Activated CD4-positive, alpha-beta T cell treated with anti-CD3 and anti-CD28 coated beads, Interleukin-2, amount 10 ng/mL, durations not matched to agents 7 days and 5 days (primary cell): ENCODE data around the gene IQSEC3. TPM values are rescaled to one million over a fixed set of nuclear protein-coding genes. Genes with fewer than 3 reads are reported as not detected.

Experiments
- CTCF ChIA-PET: fragments of 350-600 bp; sonication (Branson Sonifier 250); formaldehyde crosslinking; loops from one replicate; lab custom pipeline; 2021; ENCODE audit warnings: antibody characterized with exemption; lab: Charles Lee
- POLR2A ChIA-PET: fragments of 350-600 bp; sonication (Branson Sonifier 250); formaldehyde crosslinking; loops from one replicate; lab custom pipeline; 2021; ENCODE audit warnings: antibody characterized with exemption; lab: Charles Lee
- DNase-seq: peaks from one replicate; pipeline ENCODE4 v3.0.0-alpha.2; 2020
- H3K27ac Mint-ChIP-seq: one replicate; pipeline ENCODE4 v1.8.0; 2021; ENCODE audit warnings: mild to moderate bottlenecking, moderate library complexity, mixed read lengths
- H3K27me3 Mint-ChIP-seq: one replicate; pipeline ENCODE4 v1.8.0; 2021; ENCODE audit warnings: mixed read lengths
- H3K36me3 Mint-ChIP-seq: one replicate; pipeline ENCODE4 v1.8.0; 2021; ENCODE audit warnings: low read depth, mixed read lengths
- H3K4me1 Mint-ChIP-seq: one replicate; pipeline ENCODE4 v1.8.0; 2021; ENCODE audit warnings: mixed read lengths
- H3K4me3 Mint-ChIP-seq: one replicate; pipeline ENCODE4 v1.8.0; 2021; ENCODE audit warnings: mild to moderate bottlenecking, moderate library complexity, mixed read lengths
- H3K9me3 Mint-ChIP-seq: one replicate; pipeline ENCODE4 v1.8.0; 2021; ENCODE audit warnings: mixed read lengths
- total RNA-seq, 2 experiments: library from RNA; stranded (reverse); gene quantifications; one replicate each; pipeline ENCODE4 v1.2.3, GENCODE V29; 2021

IQSEC3 gene
- total RNA-seq, 2 experiments from 2014 or later, result not detected

GRCh38 chr12:101969-102878 is 35.7 kb downstream of the IQSEC3 start:
- no peaks in the 10 kb centered on the region for H3K36me3 Mint-ChIP-seq
- ChIA-PET POLR2A (no interaction called here), CTCF (no interaction called here)
- no peak for DNase-seq
- H3K9me3 Mint-ChIP-seq, result peaks cover 6% of the 10 kb centered on the region
- peaks cover 5% of the 10 kb centered on the region for H3K27me3 Mint-ChIP-seq
- H3K4me1 Mint-ChIP-seq, result peaks cover 4% of the 10 kb centered on the region
- no peak overlapping the region for H3K27ac Mint-ChIP-seq
- no peak overlapping the region for H3K4me3 Mint-ChIP-seq

GRCh38 chr12:102879-103168 is 36.3 kb downstream of the IQSEC3 start:
- ChIA-PET POLR2A (no interaction called here), CTCF (no interaction called here)
- H3K27me3 Mint-ChIP-seq, result peaks cover 5% of the 10 kb centered on the region
- H3K4me1 Mint-ChIP-seq, result peaks cover 4% of the 10 kb centered on the region
- DNase-seq, result no peak
- H3K4me3 Mint-ChIP-seq, result no peak overlapping the region
- H3K9me3 Mint-ChIP-seq, result peaks cover 6% of the 10 kb centered on the region
- no peaks in the 10 kb centered on the region for H3K36me3 Mint-ChIP-seq
- no peak overlapping the region for H3K27ac Mint-ChIP-seq

- DNase-seq, result no peak
- H3K27me3 Mint-ChIP-seq, result peaks cover 5% of the 10 kb centered on the region
- no peak overlapping the region for H3K4me3 Mint-ChIP-seq
- peaks cover 4% of the 10 kb centered on the region for H3K4me1 Mint-ChIP-seq
- no peaks in the 10 kb centered on the region for H3K36me3 Mint-ChIP-seq
- no peak overlapping the region for H3K27ac Mint-ChIP-seq
- CTCF ChIA-PET, result no interaction called here
- POLR2A ChIA-PET, result no interaction called here
- peaks cover 6% of the 10 kb centered on the region for H3K9me3 Mint-ChIP-seq
These were observed 36.8 kb downstream of the IQSEC3 start for GRCh38 chr12:103169-103981.

- Mint-ChIP-seq H3K27ac (no peak overlapping the region), H3K4me3 (no peak overlapping the region), H3K4me1 (peaks cover 8% of the 10 kb centered on the region), H3K36me3 (no peaks in the 10 kb centered on the region), H3K27me3 (peaks cover 4% of the 10 kb centered on the region), H3K9me3 (peaks cover 6% of the 10 kb centered on the region)
- no peak for DNase-seq
- POLR2A ChIA-PET, result no interaction called here
- CTCF ChIA-PET, result no interaction called here
These were observed 38.0 kb downstream of the IQSEC3 start for GRCh38 chr12:104551-105081.

GRCh38 chr12:105696-106095 is 39.1 kb downstream of the IQSEC3 start:
- ChIA-PET CTCF (interaction anchor here (0.9 to 1.4 kb wide), 2 partner anchors 11 to 18 kb away, joined by 3 read pairs; no protein-coding TSS in a partner anchor), POLR2A (no interaction called here)
- no peak for DNase-seq
- H3K27me3 Mint-ChIP-seq, result peaks cover 8% of the 10 kb centered on the region
- no peaks in the 10 kb centered on the region for H3K36me3 Mint-ChIP-seq
- no peak overlapping the region for H3K27ac Mint-ChIP-seq
- no peak overlapping the region for H3K4me3 Mint-ChIP-seq
- peaks cover 13% of the 10 kb centered on the region for H3K4me1 Mint-ChIP-seq
- H3K9me3 Mint-ChIP-seq, result peaks cover 6% of the 10 kb centered on the region

GRCh38 chr12:106118-106591 is 39.6 kb downstream of the IQSEC3 start:
- no peak for DNase-seq
- POLR2A ChIA-PET, result no interaction called here
- CTCF ChIA-PET, result interaction anchor here (0.9 to 1.4 kb wide), 2 partner anchors 11 to 18 kb away, joined by 3 read pairs; no protein-coding TSS in a partner anchor
- no peak overlapping the region for H3K27ac Mint-ChIP-seq
- H3K4me3 Mint-ChIP-seq, result no peak overlapping the region
- H3K4me1 Mint-ChIP-seq, result peaks cover 13% of the 10 kb centered on the region
- peaks cover 8% of the 10 kb centered on the region for H3K27me3 Mint-ChIP-seq
- H3K36me3 Mint-ChIP-seq, result no peaks in the 10 kb centered on the region
- peaks cover 6% of the 10 kb centered on the region for H3K9me3 Mint-ChIP-seq

- peaks cover 13% of the 10 kb centered on the region for H3K4me1 Mint-ChIP-seq
- ChIA-PET POLR2A (no interaction called here), CTCF (no interaction called here)
- H3K9me3 Mint-ChIP-seq, result no peaks in the 10 kb centered on the region
- no peaks in the 10 kb centered on the region for H3K36me3 Mint-ChIP-seq
- peaks cover 11% of the 10 kb centered on the region for H3K27me3 Mint-ChIP-seq
- no peak overlapping the region for H3K27ac Mint-ChIP-seq
- no peak for DNase-seq
- no peak overlapping the region for H3K4me3 Mint-ChIP-seq
These were observed 42.0 kb downstream of the IQSEC3 start for GRCh38 chr12:108594-108993.

- Mint-ChIP-seq H3K27ac (no peak overlapping the region), H3K4me3 (no peak overlapping the region), H3K27me3 (peaks cover 14% of the 10 kb centered on the region), H3K4me1 (peaks cover 9% of the 10 kb centered on the region), H3K36me3 (no peaks in the 10 kb centered on the region), H3K9me3 (no peaks in the 10 kb centered on the region)
- ChIA-PET POLR2A (no interaction called here), CTCF (no interaction called here)
- DNase-seq, result no peak
These were observed 42.9 kb downstream of the IQSEC3 start for GRCh38 chr12:109446-109845.

- DNase-seq, result no peak
- H3K9me3 Mint-ChIP-seq, result no peaks in the 10 kb centered on the region
- H3K4me3 Mint-ChIP-seq, result no peak overlapping the region
- H3K27me3 Mint-ChIP-seq, result peaks cover 14% of the 10 kb centered on the region
- peaks cover 9% of the 10 kb centered on the region for H3K4me1 Mint-ChIP-seq
- POLR2A ChIA-PET, result no interaction called here
- H3K36me3 Mint-ChIP-seq, result no peaks in the 10 kb centered on the region
- CTCF ChIA-PET, result no interaction called here
- H3K27ac Mint-ChIP-seq, result no peak overlapping the region
These were observed 43.3 kb downstream of the IQSEC3 start for GRCh38 chr12:109872-110271.

- DNase-seq, result no peak
- ChIA-PET POLR2A (no interaction called here), CTCF (no interaction called here)
- Mint-ChIP-seq H3K36me3 (no peaks in the 10 kb centered on the region), H3K9me3 (no peaks in the 10 kb centered on the region), H3K27ac (no peak overlapping the region), H3K4me3 (no peak overlapping the region), H3K27me3 (peaks cover 16% of the 10 kb centered on the region), H3K4me1 (peaks cover 9% of the 10 kb centered on the region)
These were observed 45.3 kb downstream of the IQSEC3 start for GRCh38 chr12:111699-112493.

- ChIA-PET POLR2A (no interaction called here), CTCF (no interaction called here)
- DNase-seq, result no peak
- no peak overlapping the region for H3K27ac Mint-ChIP-seq
- no peak overlapping the region for H3K4me3 Mint-ChIP-seq
- no peaks in the 10 kb centered on the region for H3K9me3 Mint-ChIP-seq
- H3K27me3 Mint-ChIP-seq, result peaks cover 16% of the 10 kb centered on the region
- no peaks in the 10 kb centered on the region for H3K36me3 Mint-ChIP-seq
- peaks cover 9% of the 10 kb centered on the region for H3K4me1 Mint-ChIP-seq
These were observed 46.8 kb downstream of the IQSEC3 start for GRCh38 chr12:113347-113746.

GRCh38 chr12:114626-115211 is 48.2 kb downstream of the IQSEC3 start:
- H3K4me1 Mint-ChIP-seq, result peaks cover 4% of the 10 kb centered on the region
- H3K9me3 Mint-ChIP-seq, result no peaks in the 10 kb centered on the region
- no peaks in the 10 kb centered on the region for H3K36me3 Mint-ChIP-seq
- H3K4me3 Mint-ChIP-seq, result no peak overlapping the region
- CTCF ChIA-PET, result no interaction called here
- no peak for DNase-seq
- H3K27ac Mint-ChIP-seq, result no peak overlapping the region
- H3K27me3 Mint-ChIP-seq, result peaks cover 11% of the 10 kb centered on the region
- POLR2A ChIA-PET, result no interaction called here
